OCI-LY7 (cell line): ENCODE data around the gene ATP9A.

Experiments used
- EZH2phosphoT487 ChIP-seq: fragments of 200-600 bp; sonication (generic); IDR thresholded peaks from 2 replicates; pipeline ENCODE4 v1.6.1; 2018; ENCODE audit warnings: low read depth, borderline replicate concordance, mild to moderate bottlenecking, mixed run types, antibody characterized with exemption, low read length, moderate library complexity, mixed read lengths
- TF ChIP-seq, protein P1 (sequence below): fragments of 200-600 bp; sonication (generic); conservative IDR thresholded peaks from 2 replicates; pipeline ENCODE4 v1.5.1; 2014; ENCODE audit warnings: mild to moderate bottlenecking, antibody characterized with exemption, low read length, moderate library complexity, mixed read lengths

DNA sequence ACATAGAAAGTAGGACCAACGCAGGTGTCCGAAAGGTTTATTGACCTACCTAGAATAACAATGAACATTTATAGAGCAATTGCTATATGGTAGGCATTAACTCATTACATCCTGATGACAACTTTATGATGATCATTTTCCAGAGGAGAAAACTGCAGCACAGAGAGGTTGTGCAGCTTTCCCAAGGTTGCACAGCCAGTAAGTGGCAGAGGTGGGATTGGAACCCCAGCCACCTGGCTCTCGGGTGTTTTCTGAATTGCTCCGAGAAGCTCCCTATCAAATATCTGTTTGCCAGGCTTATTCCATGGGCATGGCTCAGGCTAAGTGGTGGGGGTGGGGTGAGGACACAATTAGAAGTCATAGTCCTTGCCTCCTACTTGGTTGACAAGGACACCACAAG is 201.6 kb downstream of the ATP9A start:
- TF ChIP-seq, protein P1, sequence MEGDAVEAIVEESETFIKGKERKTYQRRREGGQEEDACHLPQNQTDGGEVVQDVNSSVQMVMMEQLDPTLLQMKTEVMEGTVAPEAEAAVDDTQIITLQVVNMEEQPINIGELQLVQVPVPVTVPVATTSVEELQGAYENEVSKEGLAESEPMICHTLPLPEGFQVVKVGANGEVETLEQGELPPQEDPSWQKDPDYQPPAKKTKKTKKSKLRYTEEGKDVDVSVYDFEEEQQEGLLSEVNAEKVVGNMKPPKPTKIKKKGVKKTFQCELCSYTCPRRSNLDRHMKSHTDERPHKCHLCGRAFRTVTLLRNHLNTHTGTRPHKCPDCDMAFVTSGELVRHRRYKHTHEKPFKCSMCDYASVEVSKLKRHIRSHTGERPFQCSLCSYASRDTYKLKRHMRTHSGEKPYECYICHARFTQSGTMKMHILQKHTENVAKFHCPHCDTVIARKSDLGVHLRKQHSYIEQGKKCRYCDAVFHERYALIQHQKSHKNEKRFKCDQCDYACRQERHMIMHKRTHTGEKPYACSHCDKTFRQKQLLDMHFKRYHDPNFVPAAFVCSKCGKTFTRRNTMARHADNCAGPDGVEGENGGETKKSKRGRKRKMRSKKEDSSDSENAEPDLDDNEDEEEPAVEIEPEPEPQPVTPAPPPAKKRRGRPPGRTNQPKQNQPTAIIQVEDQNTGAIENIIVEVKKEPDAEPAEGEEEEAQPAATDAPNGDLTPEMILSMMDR = no peak
- TF ChIP-seq EZH2phosphoT487 = no peak
